ENCODE results near the gene SLC51A.
"Not testable (repeated sequence)": the region's sequence is repeated elsewhere in the genome, so short reads cannot be mapped to it uniquely, and the experiment has no call there.

Gene SLC51A

DNA sequence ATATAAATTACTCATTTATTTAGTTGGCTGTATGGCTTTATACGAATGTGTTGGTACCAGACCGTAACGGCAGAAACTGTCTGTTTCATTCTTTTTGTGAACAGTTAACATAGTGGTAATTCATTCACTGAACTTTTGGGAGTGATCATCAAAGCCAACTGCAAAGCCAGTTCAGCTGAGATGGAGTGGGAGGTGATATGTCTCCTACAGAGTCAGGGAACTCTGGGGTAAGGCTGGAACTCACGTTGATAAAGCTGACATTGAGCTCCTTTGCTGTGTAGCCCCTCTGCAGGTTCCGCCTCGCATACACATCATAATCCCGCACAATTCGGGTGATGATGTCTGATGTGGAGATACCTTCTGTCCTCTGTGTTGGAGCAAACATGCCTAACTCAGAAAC lies 25.4 kb downstream of the SLC51A start:
- no peaks in the 10 kb centered on the region for H3K79me2 ChIP-seq (ENCODE audit: insufficient read depth, low read length)
- TF ChIP-seq, protein P1, sequence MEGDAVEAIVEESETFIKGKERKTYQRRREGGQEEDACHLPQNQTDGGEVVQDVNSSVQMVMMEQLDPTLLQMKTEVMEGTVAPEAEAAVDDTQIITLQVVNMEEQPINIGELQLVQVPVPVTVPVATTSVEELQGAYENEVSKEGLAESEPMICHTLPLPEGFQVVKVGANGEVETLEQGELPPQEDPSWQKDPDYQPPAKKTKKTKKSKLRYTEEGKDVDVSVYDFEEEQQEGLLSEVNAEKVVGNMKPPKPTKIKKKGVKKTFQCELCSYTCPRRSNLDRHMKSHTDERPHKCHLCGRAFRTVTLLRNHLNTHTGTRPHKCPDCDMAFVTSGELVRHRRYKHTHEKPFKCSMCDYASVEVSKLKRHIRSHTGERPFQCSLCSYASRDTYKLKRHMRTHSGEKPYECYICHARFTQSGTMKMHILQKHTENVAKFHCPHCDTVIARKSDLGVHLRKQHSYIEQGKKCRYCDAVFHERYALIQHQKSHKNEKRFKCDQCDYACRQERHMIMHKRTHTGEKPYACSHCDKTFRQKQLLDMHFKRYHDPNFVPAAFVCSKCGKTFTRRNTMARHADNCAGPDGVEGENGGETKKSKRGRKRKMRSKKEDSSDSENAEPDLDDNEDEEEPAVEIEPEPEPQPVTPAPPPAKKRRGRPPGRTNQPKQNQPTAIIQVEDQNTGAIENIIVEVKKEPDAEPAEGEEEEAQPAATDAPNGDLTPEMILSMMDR (IDR thresholded peaks at IDR 0.05; ENCODE audit: low read length): no peak
- H3K9ac ChIP-seq (ENCODE audit: low read length): no peak overlapping the region
- H3K27me3 ChIP-seq (ENCODE audit: insufficient read depth, low read length): no peaks in the 10 kb centered on the region
- no peak overlapping the region for H3K4me2 ChIP-seq (ENCODE audit: low read length)
- no peaks in the 10 kb centered on the region for H3K9me2 ChIP-seq (ENCODE audit: low read depth, low read length)
- no peaks in the 10 kb centered on the region for H3K9me3 ChIP-seq (ENCODE audit: low read length)
- peaks cover 42% of the 10 kb centered on the region for H3K36me3 ChIP-seq (ENCODE audit: insufficient read depth, low read length)
- no peak overlapping the region for H3K4me3 ChIP-seq (ENCODE audit: low read depth, low read length, poor library complexity, severe bottlenecking)
- H2AFZ ChIP-seq (ENCODE audit: low read length): no peak overlapping the region
- no peaks in the 10 kb centered on the region for H3K4me1 ChIP-seq (ENCODE audit: insufficient read depth, low read length, severe bottlenecking)
- H4K20me1 ChIP-seq (ENCODE audit: insufficient read depth, low read length): no peaks in the 10 kb centered on the region
- no peaks in the 10 kb centered on the region for H3F3A ChIP-seq (ENCODE audit: insufficient read depth, low read length)
- H3K27ac ChIP-seq (ENCODE audit: low read depth, low read length, poor library complexity, severe bottlenecking): no peak overlapping the region

DNA sequence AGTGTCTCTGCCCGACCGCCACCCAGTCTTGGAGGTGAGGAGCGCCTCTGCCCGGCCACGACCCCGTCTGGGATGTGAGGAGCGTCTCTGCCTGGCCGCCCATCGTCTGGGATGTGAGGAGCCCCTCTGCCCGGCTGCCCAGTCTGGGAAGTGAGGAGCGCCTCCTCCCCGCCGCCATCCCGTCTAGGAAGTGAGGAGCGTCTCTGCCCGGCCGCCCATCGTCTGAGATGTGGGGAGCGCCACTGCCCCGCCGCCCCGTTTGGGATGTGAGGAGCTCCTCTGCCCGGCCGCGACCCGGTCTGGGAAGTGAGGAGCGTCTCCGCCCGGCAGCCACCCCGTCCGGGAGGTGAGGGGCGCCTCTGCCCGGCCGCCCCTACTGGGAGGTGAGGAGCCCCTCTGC lies 27.8 kb downstream of the SLC51A start:
- H2AFZ ChIP-seq (ENCODE audit: low read length); H3K4me1 ChIP-seq (ENCODE audit: insufficient read depth, low read length, severe bottlenecking); H3K4me2 ChIP-seq (ENCODE audit: low read length); H3K79me2 ChIP-seq (ENCODE audit: insufficient read depth, low read length); H3K27me3 ChIP-seq (ENCODE audit: insufficient read depth, low read length); H4K20me1 ChIP-seq (ENCODE audit: insufficient read depth, low read length); H3K9me2 ChIP-seq (ENCODE audit: low read depth, low read length); H3F3A ChIP-seq (ENCODE audit: insufficient read depth, low read length); H3K9me3 ChIP-seq (ENCODE audit: low read length); H3K9ac ChIP-seq (ENCODE audit: low read length); H3K27ac ChIP-seq (ENCODE audit: low read depth, low read length, poor library complexity, severe bottlenecking); H3K4me3 ChIP-seq (ENCODE audit: low read depth, low read length, poor library complexity, severe bottlenecking): not testable (repeated sequence)
- H3K36me3 ChIP-seq (ENCODE audit: insufficient read depth, low read length): peaks cover 34% of the 10 kb centered on the region

DNA sequence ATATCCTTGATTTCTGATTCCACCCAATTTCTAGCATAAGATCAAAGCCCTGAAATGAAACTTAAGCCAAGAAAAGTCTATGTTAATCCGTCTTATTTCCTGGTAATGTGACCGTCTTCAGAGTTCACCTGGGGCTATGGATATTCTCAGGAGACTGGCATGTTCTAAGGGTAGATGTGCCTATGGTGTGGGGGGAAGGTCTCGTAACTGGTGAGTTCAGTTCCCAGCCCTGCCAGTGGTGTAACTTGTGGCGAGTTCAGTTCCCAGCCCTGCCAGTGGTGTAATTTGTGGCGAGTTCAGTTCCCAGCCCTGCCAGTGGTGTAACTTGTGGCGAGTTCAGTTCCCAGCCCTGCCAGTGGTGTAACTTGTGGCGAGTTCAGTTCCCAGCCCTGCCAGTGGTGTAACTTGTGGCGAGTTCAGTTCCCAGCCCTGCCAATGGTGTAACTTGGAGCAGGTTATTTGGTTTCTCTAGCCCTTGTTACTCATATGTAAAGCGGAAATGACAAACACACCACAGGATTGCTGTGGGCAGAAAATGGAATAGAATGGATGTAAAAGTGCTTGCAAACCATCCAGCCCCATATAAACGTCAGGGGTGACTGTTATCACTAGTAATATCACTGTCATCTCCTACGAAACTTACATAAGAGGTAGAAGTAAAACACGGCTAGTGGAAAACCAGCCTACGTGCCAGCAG lies 30.4 kb downstream of the SLC51A start:
- H3K36me3 ChIP-seq (ENCODE audit: insufficient read depth, low read length): peaks cover 34% of the 10 kb centered on the region
- no peaks in the 10 kb centered on the region for H4K20me1 ChIP-seq (ENCODE audit: insufficient read depth, low read length)
- no peak overlapping the region for H3K9ac ChIP-seq (ENCODE audit: low read length)
- TF ChIP-seq, protein P1 (IDR thresholded peaks at IDR 0.05; ENCODE audit: low read length): no peak
- no peak for TF ChIP-seq EZH2 (IDR thresholded peaks at IDR 0.05; ENCODE audit: borderline replicate concordance, low read length)
- H3K27me3 ChIP-seq (ENCODE audit: insufficient read depth, low read length): no peaks in the 10 kb centered on the region
- H3K27ac ChIP-seq (ENCODE audit: low read depth, low read length, poor library complexity, severe bottlenecking): no peak overlapping the region
- H3K9me2 ChIP-seq (ENCODE audit: low read depth, low read length): no peaks in the 10 kb centered on the region
- no peak overlapping the region for H3K4me3 ChIP-seq (ENCODE audit: low read depth, low read length, poor library complexity, severe bottlenecking)
- peaks cover 3% of the 10 kb centered on the region; the same call in 1 of the 2 replicates for H3K9me3 ChIP-seq (ENCODE audit: low read length)
- H2AFZ ChIP-seq (ENCODE audit: low read length): no peak overlapping the region
- H3K79me2 ChIP-seq (ENCODE audit: insufficient read depth, low read length): no peaks in the 10 kb centered on the region
- no peaks in the 10 kb centered on the region for H3K4me1 ChIP-seq (ENCODE audit: insufficient read depth, low read length, severe bottlenecking)
- H3F3A ChIP-seq (ENCODE audit: insufficient read depth, low read length): no peaks in the 10 kb centered on the region
- H3K4me2 ChIP-seq (ENCODE audit: low read length): no peak overlapping the region

DNA sequence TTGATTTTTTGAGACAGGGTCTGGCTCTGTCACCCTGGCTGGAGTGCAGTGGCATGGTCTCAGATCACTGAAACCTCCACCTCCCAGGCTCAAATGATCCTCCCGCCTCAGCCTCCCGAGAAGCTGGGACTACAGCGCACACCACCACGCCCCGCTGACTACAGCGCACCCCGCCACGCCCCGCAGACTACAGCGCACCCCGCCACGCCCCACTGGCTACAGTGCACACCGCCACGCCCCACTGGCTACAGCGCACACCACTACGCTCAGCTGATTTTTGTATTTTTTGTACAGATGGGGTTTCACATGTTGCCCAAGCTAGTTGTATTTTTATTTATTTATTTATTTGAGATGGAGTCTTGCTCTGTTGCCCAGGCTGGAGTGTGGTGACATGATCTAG lies 35.6 kb downstream of the SLC51A start:
- Histone ChIP-seq H3K36me3 (ENCODE audit: insufficient read depth, low read length) (peaks cover 30% of the 10 kb centered on the region), H4K20me1 (ENCODE audit: insufficient read depth, low read length) (no peaks in the 10 kb centered on the region)
- TF ChIP-seq EZH2 (IDR thresholded peaks at IDR 0.05; ENCODE audit: borderline replicate concordance, low read length): no peak
- TF ChIP-seq, protein P1 (IDR thresholded peaks at IDR 0.05; ENCODE audit: low read length): no peak

More for the DNA sequence above, 35.6 kb downstream of the SLC51A start:
- Histone ChIP-seq H3K9me2 (ENCODE audit: low read depth, low read length) (no peaks in the 10 kb centered on the region), H3K9ac (ENCODE audit: low read length) (no peak overlapping the region), H3K4me1 (ENCODE audit: insufficient read depth, low read length, severe bottlenecking) (no peaks in the 10 kb centered on the region), H3K9me3 (ENCODE audit: low read length) (peaks cover 3% of the 10 kb centered on the region; the same call in 1 of the 2 replicates), H3K4me3 (ENCODE audit: low read depth, low read length, poor library complexity, severe bottlenecking) (no peak overlapping the region), H3F3A (ENCODE audit: insufficient read depth, low read length) (no peaks in the 10 kb centered on the region), H3K4me2 (ENCODE audit: low read length) (no peak overlapping the region), H2AFZ (ENCODE audit: low read length) (no peak overlapping the region), H3K27me3 (ENCODE audit: insufficient read depth, low read length) (no peaks in the 10 kb centered on the region), H3K79me2 (ENCODE audit: insufficient read depth, low read length) (no peaks in the 10 kb centered on the region), H3K27ac (ENCODE audit: low read depth, low read length, poor library complexity, severe bottlenecking) (no peak overlapping the region)

Measured in OCI-LY1 (cell line).